H1 (cell line): ENCODE data around the gene MYO15B. TPM values are rescaled to one million over a fixed set of nuclear protein-coding genes. Genes with fewer than 3 reads are reported as not detected.
A peak's percentile ranks its signal among the peaks of the same experiment; 100 is the strongest.

ENCODE experiments used
- BACH1 ChIP-seq: IDR thresholded peaks from 2 replicates; pipeline ENCODE4 v1.6.1; 2012; ENCODE audit warnings: low read length, improper control_type of control experiment
- CHD1 ChIP-seq: IDR thresholded peaks from 2 replicates; pipeline ENCODE4 v1.6.1; 2012; ENCODE audit warnings: low read depth, low read length, improper control_type of control experiment
- CHD7 ChIP-seq: fragments of 300-600 bp; sonication (generic); IDR thresholded peaks from 2 replicates; pipeline ENCODE4 v1.7.1; 2012; ENCODE audit warnings: low read length, moderate library complexity, mild to moderate bottlenecking, inconsistent platforms; ENCODE audit not compliant: insufficient replicate concordance
- CREB1 ChIP-seq: IDR thresholded peaks from 2 replicates; pipeline ENCODE4 v1.6.1; 2012; ENCODE audit warnings: inconsistent platforms
- CTCF ChIP-seq, 3 experiments: IDR thresholded peaks; 1 replicate in 2 of 3; 2 replicates in 1 of 3; pipeline versions ENCODE4 v1.5.1 to v1.6.1; 2011; ENCODE audit warnings: low read length in 3 of 3, mild to moderate bottlenecking in 3 of 3, inconsistent platforms in 2 of 3, low read depth in 1 of 3, moderate library complexity in 1 of 3; ENCODE audit not compliant: insufficient read depth in 1 of 3; ENCODE audit errors: control extremely low read depth in 1 of 3
- SP1 ChIP-seq: IDR thresholded peaks from 2 replicates; pipeline ENCODE4 v1.6.1; 2011; ENCODE audit warnings: low read depth, low read length
- SUZ12 ChIP-seq: fragments of 200-600 bp; sonication (generic); IDR thresholded peaks from 2 replicates; pipeline ENCODE4 v1.6.1; 2012; ENCODE audit warnings: mild to moderate bottlenecking, inconsistent platforms, low read length, moderate library complexity, mixed read lengths
- polyA plus RNA-seq, 7 experiments: library from polyadenylated mRNA; depleted of rRNA in 3 of 7; stranded (reverse) in 5 of 7; unstranded in 2 of 7; fragments of >200 nt in 5 of 7; fragments of 200-250 nt in 2 of 7; gene quantifications; 1 replicate in 5 of 7; 2 replicates in 1 of 7; 4 replicates in 1 of 7; pipeline versions ENCODE4 v1.2.1 to v1.2.3, GENCODE V29; 2011 to 2013; ENCODE audit warnings: missing spikeins in 2 of 7, mixed read lengths in 2 of 7
- total RNA-seq: library from RNA; stranded (reverse); fragmentation: NEBNext Ultra II Directional; extraction: Animal tissue kit (Norgen Biotek cat#: 25700); gene quantifications from 2 replicates; pipeline ENCODE4 v1.2.1, GENCODE V29; 2021

The MYO15B gene
- total and polyA plus RNA-seq, 2 of the 8 experiments (the other 6 are each of a cell fraction or from before 2014, with no cell fraction given): 7.1 to 11.2 TPM

- TF ChIP-seq CHD7: no peak
- no peak for TF ChIP-seq CHD1
- TF ChIP-seq SUZ12: no peak
- no peak for TF ChIP-seq CREB1
- TF ChIP-seq CTCF (IDR thresholded peaks at IDR 0.05; ENCODE audit: control extremely low read depth in 1 of 3, insufficient read depth in 1 of 3, low read depth in 1 of 3, low read length in 3 of 3): peak; percentile 63 to 79 (median 77)
- TF ChIP-seq BACH1: no peak
- no peak for TF ChIP-seq SP1
Measured at GRCh38 chr17:75633486-75634375, 46.1 kb downstream of the MYO15B start (continued).
